OCI-LY3 (cell line): Measurements from ENCODE around the gene PRSS27.
"Not testable (repeated sequence)": the region's sequence is repeated elsewhere in the genome, so short reads cannot be mapped to it uniquely, and the experiment has no call there.

Source experiments
- H2AFZ ChIP-seq: fragments of 200-600, 300-600 bp; shearing (Covaris generic); 2 replicates; pipeline ENCODE4 v1.6.0; 2014; ENCODE audit warnings: antibody characterized with exemption, low read depth, low read length
- H3K27ac ChIP-seq: fragments of 200-600, 300-600 bp; sonication (generic); 2 replicates; pipeline ENCODE4 v1.5.1; 2014; ENCODE audit warnings: mild to moderate bottlenecking, low read length, moderate library complexity, mixed read lengths
- H3K27me3 ChIP-seq: fragments of 200-600, 300-600 bp; sonication (generic); 2 replicates; pipeline ENCODE4 v1.6.1; 2014; ENCODE audit warnings: low read depth, low read length, mixed read lengths
- H3K36me3 ChIP-seq: fragments of 200-600, 300-600 bp; sonication (generic); replicated peaks from 2 replicates; pipeline ENCODE3; 2014; ENCODE audit warnings: low read depth, low read length, mixed read lengths
- H3K4me1 ChIP-seq: fragments of 300-600, 200-600 bp; sonication (generic); 2 replicates; pipeline ENCODE4 v1.6.1; 2014; ENCODE audit warnings: low read length, mixed read lengths
- H3K4me2 ChIP-seq: fragments of 200-600, 300-600 bp; sonication (generic); 2 replicates; pipeline ENCODE4 v1.6.1; 2014; ENCODE audit warnings: low read length, mixed read lengths
- H3K4me3 ChIP-seq: fragments of 300-600, 200-600 bp; sonication (generic); 2 replicates; pipeline ENCODE4 v1.5.1; 2014; ENCODE audit warnings: antibody characterized with exemption, mild to moderate bottlenecking, low read length, moderate library complexity
- H3K79me2 ChIP-seq: fragments of 300-600, 200-600 bp; shearing (Covaris generic); 2 replicates; pipeline ENCODE4 v1.6.1; 2014; ENCODE audit warnings: mild to moderate bottlenecking, low read length, mixed read lengths
- H3K9ac ChIP-seq: fragments of 300-600, 200-600 bp; shearing (Covaris generic); 2 replicates; pipeline ENCODE4 v1.6.0; 2014; ENCODE audit warnings: mild to moderate bottlenecking, low read length, moderate library complexity
- H3K9me3 ChIP-seq: fragments of 200-600, 300-600 bp; shearing (Covaris generic); 2 replicates; pipeline ENCODE4 v1.6.1; 2014; ENCODE audit warnings: low read length, mixed read lengths; ENCODE audit not compliant: insufficient read depth
- H4K20me1 ChIP-seq: fragments of 200-600, 300-600 bp; sonication (generic); 2 replicates; pipeline ENCODE4 v1.6.1; 2016; ENCODE audit warnings: low read length, mixed read lengths; ENCODE audit not compliant: insufficient read depth
- CTCF ChIP-seq: fragments of 200-600, 300-600 bp; sonication (generic); IDR thresholded peaks from 2 replicates; pipeline ENCODE4 v1.5.1; 2014; ENCODE audit warnings: antibody characterized with exemption, low read length, low read depth
- EZH2phosphoT487 ChIP-seq: fragments of 200-600 bp; shearing (Covaris generic); IDR thresholded peaks from 2 replicates; pipeline ENCODE4 v1.6.1; 2018; ENCODE audit warnings: antibody characterized with exemption, mixed run types, low read depth

PRSS27 gene

GRCh38 chr16:2728034-2728433 lies 8.0 kb upstream of the PRSS27 start:
- no peak overlapping the region for H3K27ac ChIP-seq
- no peak overlapping the region for H3K4me3 ChIP-seq
- H3K79me2 ChIP-seq: no peaks in the 10 kb centered on the region
- H3K9ac ChIP-seq: no peak overlapping the region
- H4K20me1 ChIP-seq: no peaks in the 10 kb centered on the region
- H2AFZ ChIP-seq: no peak overlapping the region
- no peak overlapping the region for H3K4me2 ChIP-seq
- TF ChIP-seq CTCF (no peak), EZH2phosphoT487 (no peak)
- no peaks in the 10 kb centered on the region for H3K9me3 ChIP-seq
- peaks cover 22% of the 10 kb centered on the region for H3K27me3 ChIP-seq
- no peaks in the 10 kb centered on the region for H3K4me1 ChIP-seq
- H3K36me3 ChIP-seq: no peaks in the 10 kb centered on the region

- TF ChIP-seq EZH2phosphoT487: no peak
- H4K20me1 ChIP-seq: no peaks in the 10 kb centered on the region
- H2AFZ ChIP-seq: no peak overlapping the region
- no peaks in the 10 kb centered on the region for H3K4me1 ChIP-seq
- H3K27me3 ChIP-seq: peaks cover 21% of the 10 kb centered on the region
- no peaks in the 10 kb centered on the region for H3K79me2 ChIP-seq
- H3K9me3 ChIP-seq: no peaks in the 10 kb centered on the region
- H3K27ac ChIP-seq: no peak overlapping the region
- no peaks in the 10 kb centered on the region for H3K36me3 ChIP-seq
- H3K4me3 ChIP-seq: no peak overlapping the region
- no peak overlapping the region for H3K4me2 ChIP-seq
- H3K9ac ChIP-seq: no peak overlapping the region
Observed at GRCh38 chr16:2726923-2727322, 6.9 kb upstream of the PRSS27 start.

GRCh38 chr16:2724816-2725348 lies 4.9 kb upstream of the PRSS27 start:
- peaks cover 15% of the 10 kb centered on the region for H3K27me3 ChIP-seq
- no peak overlapping the region for H3K4me2 ChIP-seq
- no peaks in the 10 kb centered on the region for H3K9me3 ChIP-seq
- 0 out of 2 replicates have a peak, but pooled peaks cover 4% of the 10 kb centered on the region for H3K79me2 ChIP-seq
- H4K20me1 ChIP-seq: no peaks in the 10 kb centered on the region
- H3K4me1 ChIP-seq: peaks cover 4% of the 10 kb centered on the region
- H3K4me3 ChIP-seq: no peak overlapping the region
- no peak overlapping the region for H3K9ac ChIP-seq
- H3K36me3 ChIP-seq: no peaks in the 10 kb centered on the region
- no peak overlapping the region for H2AFZ ChIP-seq
- H3K27ac ChIP-seq: no peak overlapping the region
- TF ChIP-seq CTCF (no peak), EZH2phosphoT487 (no peak)

GRCh38 chr16:2724088-2724676 lies 4.2 kb upstream of the PRSS27 start:
- no peak overlapping the region for H3K9ac ChIP-seq
- H4K20me1 ChIP-seq: no peaks in the 10 kb centered on the region
- H3K27me3 ChIP-seq: peaks cover 15% of the 10 kb centered on the region
- no peak overlapping the region for H3K4me2 ChIP-seq
- no peak overlapping the region for H3K4me3 ChIP-seq
- H3K79me2 ChIP-seq: 0 out of 2 replicates have a peak, but pooled peaks cover 5% of the 10 kb centered on the region
- no peak overlapping the region for H3K27ac ChIP-seq
- no peak overlapping the region for H2AFZ ChIP-seq
- peaks cover 8% of the 10 kb centered on the region for H3K4me1 ChIP-seq
- TF ChIP-seq EZH2phosphoT487 (no peak), CTCF (no peak)
- no peaks in the 10 kb centered on the region for H3K36me3 ChIP-seq
- no peaks in the 10 kb centered on the region for H3K9me3 ChIP-seq

GRCh38 chr16:2721634-2722173 lies 1.7 kb upstream of the PRSS27 start:
- H3K27me3 ChIP-seq: peaks cover 12% of the 10 kb centered on the region

More at GRCh38 chr16:2721634-2722173, 1.7 kb upstream of the PRSS27 start:
- H4K20me1 ChIP-seq, H3K9me3 ChIP-seq, H3K4me1 ChIP-seq, H3K79me2 ChIP-seq, H3K36me3 ChIP-seq: not testable (repeated sequence)
- Histone ChIP-seq H3K4me3 (peak overlapping the region; percentile 94), H3K9ac (peak overlapping the region; percentile 67), H2AFZ (peak overlapping the region; percentile 62; the same call in 1 of the 2 replicates), H3K27ac (peak overlapping the region; percentile 31), H3K4me2 (peak overlapping the region; percentile 65)
